GM19395 (cell line): ENCODE measurements around the gene TWIST2.

ENCODE experiments used
- ATAC-seq: cut with Tn5 transposase; IDR thresholded peaks from one replicate; pipeline ENCODE4 v1.9.1; 2021; ENCODE audit warnings: mild to moderate bottlenecking, moderate library complexity; ENCODE audit not compliant: unreplicated experiment

Gene TWIST2

GRCh38 chr2:238888781-238889180 is 40.9 kb downstream of the TWIST2 start:
- no peak for ATAC-seq

DNA sequence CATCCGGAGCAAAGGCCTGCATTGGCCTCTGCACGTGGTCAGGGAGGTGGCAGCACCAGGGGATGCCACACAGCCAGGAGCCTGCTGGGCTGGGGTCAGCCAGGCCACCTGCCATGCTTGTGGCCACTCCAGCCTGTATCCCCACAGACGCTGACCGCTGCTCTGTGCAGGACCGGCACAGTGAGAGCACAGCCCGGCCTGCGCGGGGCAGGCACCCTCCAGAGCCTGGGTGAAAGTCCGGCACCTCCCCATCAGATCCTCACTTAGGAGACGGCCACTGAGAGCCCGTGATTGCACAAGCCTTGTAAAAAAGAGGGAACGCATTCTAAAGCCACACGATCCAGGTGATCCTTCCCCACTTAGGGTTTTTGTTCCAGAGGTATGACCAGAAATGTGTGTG is 42.2 kb downstream of the TWIST2 start:
- ATAC-seq = no peak

- no peak for ATAC-seq
Observed at GRCh38 chr2:238890618-238891456, 43.0 kb downstream of the TWIST2 start.

GRCh38 chr2:238891457-238892203 is 43.7 kb downstream of the TWIST2 start:
- ATAC-seq = no peak

GRCh38 chr2:238892204-238892500 is 44.3 kb downstream of the TWIST2 start:
- no peak for ATAC-seq

DNA sequence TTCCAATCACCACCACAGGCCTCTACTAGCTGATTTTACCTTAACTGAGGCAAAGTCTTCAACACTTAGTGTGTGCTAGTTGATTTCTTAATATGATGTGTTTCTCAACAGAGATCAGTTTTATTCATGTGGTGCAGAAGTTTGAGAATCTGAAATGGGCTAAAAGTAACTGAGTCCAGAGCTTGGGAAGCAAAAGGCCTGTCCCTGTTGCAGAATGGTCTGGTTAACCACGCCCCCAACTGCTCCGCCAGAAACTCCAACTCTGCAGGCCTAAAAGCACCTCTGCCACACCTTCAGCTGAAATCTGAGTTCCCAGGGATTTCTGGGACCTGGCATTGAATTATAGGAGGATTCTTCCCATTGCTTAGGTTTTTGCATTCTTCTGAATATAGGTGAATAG is 44.9 kb downstream of the TWIST2 start:
- no peak for ATAC-seq

- no peak for ATAC-seq
Observed at GRCh38 chr2:238893349-238894000, 45.6 kb downstream of the TWIST2 start.

GRCh38 chr2:238894226-238894949 is 46.5 kb downstream of the TWIST2 start:
- no peak for ATAC-seq

DNA sequence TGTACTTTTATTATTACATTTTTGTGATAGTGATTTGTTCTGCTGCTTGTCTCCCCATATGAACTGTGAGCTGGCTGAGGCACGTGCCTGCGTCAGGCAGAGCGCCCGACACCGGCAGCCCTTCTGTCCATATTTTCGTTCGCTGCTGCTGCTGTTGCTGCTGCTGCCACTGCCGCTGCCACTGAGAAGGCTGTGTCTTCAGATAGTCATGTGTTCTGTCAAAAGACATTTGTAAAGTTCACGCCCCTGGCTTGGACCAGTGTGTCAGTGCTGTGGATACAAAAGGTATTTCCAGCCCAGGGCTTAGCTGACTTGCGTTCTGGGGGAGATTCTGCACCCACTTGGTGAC is 47.0 kb downstream of the TWIST2 start:
- no peak for ATAC-seq

- no peak for ATAC-seq
Observed at GRCh38 chr2:238895361-238895882, 47.5 kb downstream of the TWIST2 start.

- ATAC-seq = no peak
Observed at GRCh38 chr2:238895891-238896600, 48.2 kb downstream of the TWIST2 start.

GRCh38 chr2:238896641-238897040 is 48.8 kb downstream of the TWIST2 start:
- ATAC-seq = no peak

GRCh38 chr2:238897122-238897880 is 49.4 kb downstream of the TWIST2 start:
- no peak for ATAC-seq

GRCh38 chr2:238897911-238898311 is 50.0 kb downstream of the TWIST2 start:
- no peak for ATAC-seq

GRCh38 chr2:238898534-238899281 is 50.8 kb downstream of the TWIST2 start:
- no peak for ATAC-seq

DNA sequence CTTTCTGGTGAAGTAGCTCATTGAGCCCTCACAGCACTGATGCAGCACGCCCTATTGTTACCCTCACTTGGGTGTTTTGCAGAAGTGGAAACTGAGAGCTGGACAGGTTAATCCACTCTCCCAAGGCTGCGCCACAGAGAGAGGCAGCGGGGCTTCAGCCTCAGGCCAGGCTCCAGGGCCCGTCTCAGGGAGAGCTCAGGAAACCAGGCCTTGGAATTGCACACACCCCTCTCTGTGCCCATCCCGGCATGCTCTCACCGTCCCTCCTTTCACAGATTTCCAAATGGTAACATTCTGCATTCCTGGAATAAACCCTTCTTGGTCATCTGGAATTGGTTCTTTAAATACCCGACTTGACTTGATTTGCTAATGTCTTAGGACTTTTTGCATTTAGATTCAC is 51.5 kb downstream of the TWIST2 start:
- ATAC-seq = no peak

GRCh38 chr2:238900511-238900910 is 52.6 kb downstream of the TWIST2 start:
- ATAC-seq = no peak

- ATAC-seq = no peak
Observed at GRCh38 chr2:238901461-238902057, 53.7 kb downstream of the TWIST2 start.

GRCh38 chr2:238902285-238902684 is 54.4 kb downstream of the TWIST2 start:
- ATAC-seq = no peak
